ENCODE measurements around the gene FBXW11.
A peak's percentile ranks its signal among the peaks of the same experiment; 100 is the strongest.

Gene FBXW11

DNA sequence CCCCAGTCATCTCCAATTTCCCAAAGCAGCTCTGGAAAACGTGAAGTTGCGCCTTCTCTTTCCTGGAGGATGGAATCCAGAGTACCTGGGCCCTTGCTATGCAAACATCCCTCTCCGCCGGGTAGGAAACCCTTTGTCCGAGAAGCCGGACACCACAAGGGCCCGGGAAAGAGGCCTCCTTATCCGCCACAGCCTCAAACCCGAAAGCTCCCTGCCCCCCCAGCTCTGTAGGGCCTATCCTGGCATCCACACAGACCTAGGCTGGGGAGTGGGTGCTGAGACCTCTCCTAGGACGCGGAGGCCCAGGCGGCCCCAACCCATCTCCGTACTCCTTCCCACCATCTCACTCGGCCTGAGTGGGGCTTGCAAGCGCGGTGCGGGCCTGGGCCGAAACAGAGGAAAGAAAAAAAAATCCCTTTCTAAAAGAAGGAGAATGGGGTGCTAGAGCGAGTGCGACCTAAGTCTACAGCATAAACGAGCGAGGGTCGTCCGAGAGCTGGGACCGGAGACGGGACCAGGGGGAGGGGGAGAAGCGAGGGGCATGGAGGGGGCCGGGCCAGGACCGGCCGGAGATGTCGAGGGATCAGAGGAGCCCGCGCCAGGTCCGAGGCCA lies 624 bp downstream of the FBXW11 start:
- H3K4me1 ChIP-seq (ENCODE audit: insufficient read depth, poor library complexity, severe bottlenecking): peaks cover 39% of the 10 kb centered on the region
- TF ChIP-seq, protein P1, sequence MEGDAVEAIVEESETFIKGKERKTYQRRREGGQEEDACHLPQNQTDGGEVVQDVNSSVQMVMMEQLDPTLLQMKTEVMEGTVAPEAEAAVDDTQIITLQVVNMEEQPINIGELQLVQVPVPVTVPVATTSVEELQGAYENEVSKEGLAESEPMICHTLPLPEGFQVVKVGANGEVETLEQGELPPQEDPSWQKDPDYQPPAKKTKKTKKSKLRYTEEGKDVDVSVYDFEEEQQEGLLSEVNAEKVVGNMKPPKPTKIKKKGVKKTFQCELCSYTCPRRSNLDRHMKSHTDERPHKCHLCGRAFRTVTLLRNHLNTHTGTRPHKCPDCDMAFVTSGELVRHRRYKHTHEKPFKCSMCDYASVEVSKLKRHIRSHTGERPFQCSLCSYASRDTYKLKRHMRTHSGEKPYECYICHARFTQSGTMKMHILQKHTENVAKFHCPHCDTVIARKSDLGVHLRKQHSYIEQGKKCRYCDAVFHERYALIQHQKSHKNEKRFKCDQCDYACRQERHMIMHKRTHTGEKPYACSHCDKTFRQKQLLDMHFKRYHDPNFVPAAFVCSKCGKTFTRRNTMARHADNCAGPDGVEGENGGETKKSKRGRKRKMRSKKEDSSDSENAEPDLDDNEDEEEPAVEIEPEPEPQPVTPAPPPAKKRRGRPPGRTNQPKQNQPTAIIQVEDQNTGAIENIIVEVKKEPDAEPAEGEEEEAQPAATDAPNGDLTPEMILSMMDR (IDR thresholded peaks at IDR 0.05; ENCODE audit: poor library complexity, severe bottlenecking): no peak
- ATAC-seq (ENCODE audit: low read depth) (peak; percentile 3), DNase-seq (ENCODE audit: low spot score) (no peak)
- no peaks in the 10 kb centered on the region for H3K27me3 ChIP-seq (ENCODE audit: insufficient read depth, poor library complexity, severe bottlenecking)
- H3K27ac ChIP-seq (ENCODE audit: poor library complexity, severe bottlenecking): peak overlapping the region; percentile 74
- peak overlapping the region; percentile 93 for H3K4me3 ChIP-seq (ENCODE audit: severe bottlenecking)
- H3K36me3 ChIP-seq (ENCODE audit: low read depth): no peaks in the 10 kb centered on the region; the same call in 1 of the 2 replicates
- no peaks in the 10 kb centered on the region for H3K9me3 ChIP-seq (ENCODE audit: severe bottlenecking)

DNA sequence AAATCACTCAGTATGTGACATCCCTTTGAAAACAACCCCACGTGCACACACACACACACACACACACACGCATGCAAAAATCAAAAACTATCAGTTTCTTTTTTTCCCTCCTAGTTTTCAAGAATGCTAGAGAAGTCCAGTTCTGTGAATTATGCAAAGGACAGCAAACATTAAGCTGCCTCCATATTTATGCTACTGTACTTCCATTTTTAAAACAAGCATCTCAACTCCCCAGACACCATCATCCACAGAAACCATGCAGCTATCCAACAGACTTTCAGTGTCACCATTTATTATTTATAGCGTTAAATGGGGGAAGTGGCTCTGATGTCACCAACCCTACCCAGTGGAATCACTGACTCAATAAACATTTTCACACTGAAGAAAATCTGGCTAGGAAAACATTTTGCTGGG lies 1.6 kb downstream of the FBXW11 start:
- no peak for DNase-seq (ENCODE audit: low spot score)
- no peak for ATAC-seq (ENCODE audit: low read depth)
- Histone ChIP-seq H3K9me3 (ENCODE audit: severe bottlenecking) (no peaks in the 10 kb centered on the region), H3K4me3 (ENCODE audit: severe bottlenecking) (peak overlapping the region; percentile 93), H3K4me1 (ENCODE audit: insufficient read depth, poor library complexity, severe bottlenecking) (peaks cover 39% of the 10 kb centered on the region), H3K27ac (ENCODE audit: poor library complexity, severe bottlenecking) (peak overlapping the region; percentile 74), H3K27me3 (ENCODE audit: insufficient read depth, poor library complexity, severe bottlenecking) (no peaks in the 10 kb centered on the region), H3K36me3 (ENCODE audit: low read depth) (no peaks in the 10 kb centered on the region; the same call in 1 of the 2 replicates)
- TF ChIP-seq, protein P1 (IDR thresholded peaks at IDR 0.05; ENCODE audit: poor library complexity, severe bottlenecking): no peak

DNA sequence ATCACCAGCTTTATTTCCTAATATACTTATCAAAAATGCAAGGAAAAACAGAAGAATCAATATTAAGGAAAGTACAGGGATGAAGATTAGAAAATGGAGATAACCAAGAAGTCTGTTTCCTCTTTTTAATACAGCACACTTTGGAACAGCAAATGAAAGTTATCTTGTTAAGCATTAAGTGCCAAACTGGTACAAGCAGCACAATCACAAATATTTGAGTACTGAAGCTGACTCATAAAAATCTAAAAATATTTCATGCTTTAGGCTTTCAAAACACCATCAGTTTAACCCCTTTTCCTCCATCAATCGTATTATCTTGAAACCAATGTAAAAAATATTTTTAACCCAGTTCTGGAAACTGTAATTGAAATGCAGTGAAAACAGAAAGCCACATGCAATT lies 2.7 kb downstream of the FBXW11 start:
- Histone ChIP-seq H3K27ac (ENCODE audit: poor library complexity, severe bottlenecking) (no peak overlapping the region), H3K27me3 (ENCODE audit: insufficient read depth, poor library complexity, severe bottlenecking) (no peaks in the 10 kb centered on the region), H3K4me3 (ENCODE audit: severe bottlenecking) (no peak overlapping the region), H3K36me3 (ENCODE audit: low read depth) (no peaks in the 10 kb centered on the region; the same call in 1 of the 2 replicates), H3K4me1 (ENCODE audit: insufficient read depth, poor library complexity, severe bottlenecking) (peaks cover 36% of the 10 kb centered on the region), H3K9me3 (ENCODE audit: severe bottlenecking) (no peaks in the 10 kb centered on the region)
- ATAC-seq (ENCODE audit: low read depth): no peak
- no peak for DNase-seq (ENCODE audit: low spot score)
- TF ChIP-seq, protein P1 (IDR thresholded peaks at IDR 0.05; ENCODE audit: poor library complexity, severe bottlenecking): no peak

DNA sequence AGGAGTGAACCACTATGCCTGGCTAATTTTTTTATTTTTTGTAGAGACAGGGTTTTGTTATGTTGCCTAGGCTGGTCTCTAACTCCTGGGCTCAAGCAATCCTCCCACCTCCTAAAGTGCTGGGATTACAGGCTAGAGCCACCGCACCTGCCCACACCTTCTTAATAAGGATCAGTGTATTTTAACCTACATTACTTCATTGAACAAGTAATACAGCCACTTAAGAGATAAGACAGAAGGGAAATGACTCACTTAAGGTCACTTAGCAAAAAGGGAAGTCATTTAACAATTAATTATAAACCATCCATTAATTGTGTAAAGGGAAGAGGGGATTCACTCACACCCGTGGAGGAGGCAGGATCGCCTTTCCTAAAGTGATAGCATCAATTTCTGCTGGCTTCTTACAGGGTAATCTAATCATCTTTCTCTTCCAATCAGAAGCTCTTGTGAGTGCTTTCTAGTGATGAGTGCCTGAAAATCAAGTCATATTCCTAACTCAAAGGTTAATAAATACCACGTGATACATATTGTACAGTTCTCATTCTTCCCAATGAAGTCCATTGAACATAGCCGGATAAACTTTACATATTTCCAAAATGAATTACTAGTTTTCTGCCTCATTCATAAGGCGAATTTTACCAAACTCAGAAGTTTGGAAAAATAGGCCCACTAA lies 3.5 kb downstream of the FBXW11 start:
- Histone ChIP-seq H3K27me3 (ENCODE audit: insufficient read depth, poor library complexity, severe bottlenecking) (no peaks in the 10 kb centered on the region), H3K36me3 (ENCODE audit: low read depth) (no peaks in the 10 kb centered on the region; the same call in 1 of the 2 replicates), H3K4me1 (ENCODE audit: insufficient read depth, poor library complexity, severe bottlenecking) (peaks cover 29% of the 10 kb centered on the region), H3K4me3 (ENCODE audit: severe bottlenecking) (no peak overlapping the region), H3K27ac (ENCODE audit: poor library complexity, severe bottlenecking) (no peak overlapping the region), H3K9me3 (ENCODE audit: severe bottlenecking) (no peaks in the 10 kb centered on the region)
- ATAC-seq (ENCODE audit: low read depth): no peak
- DNase-seq (ENCODE audit: low spot score): no peak
- TF ChIP-seq, protein P1 (IDR thresholded peaks at IDR 0.05; ENCODE audit: poor library complexity, severe bottlenecking): no peak

DNA sequence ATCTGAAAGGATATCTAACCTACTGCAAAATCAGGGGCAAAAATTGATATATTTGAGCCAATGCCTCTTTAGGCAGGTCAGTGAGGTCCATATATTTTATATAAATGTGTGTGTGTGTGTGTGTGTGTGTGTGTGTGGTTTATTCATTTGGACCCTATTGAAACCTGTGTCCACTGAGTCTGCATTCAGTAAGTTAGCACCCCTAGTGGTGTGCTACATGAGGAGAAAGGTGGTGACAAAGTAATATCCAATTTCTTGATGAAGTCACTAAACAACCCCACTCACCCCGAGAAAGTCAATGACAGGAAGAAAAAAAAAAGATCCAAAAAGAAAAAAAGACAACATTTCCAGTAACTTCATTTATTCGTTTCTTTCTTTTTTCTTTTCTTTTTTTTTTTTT lies 4.1 kb downstream of the FBXW11 start:
- H3K9me3 ChIP-seq (ENCODE audit: severe bottlenecking): no peaks in the 10 kb centered on the region
- H3K27me3 ChIP-seq (ENCODE audit: insufficient read depth, poor library complexity, severe bottlenecking): no peaks in the 10 kb centered on the region
- ATAC-seq (ENCODE audit: low read depth): no peak
- no peaks in the 10 kb centered on the region; the same call in 1 of the 2 replicates for H3K36me3 ChIP-seq (ENCODE audit: low read depth)
- DNase-seq (ENCODE audit: low spot score): no peak
- peaks cover 30% of the 10 kb centered on the region for H3K4me1 ChIP-seq (ENCODE audit: insufficient read depth, poor library complexity, severe bottlenecking)
- H3K27ac ChIP-seq (ENCODE audit: poor library complexity, severe bottlenecking): no peak overlapping the region
- no peak overlapping the region for H3K4me3 ChIP-seq (ENCODE audit: severe bottlenecking)
- TF ChIP-seq, protein P1 (IDR thresholded peaks at IDR 0.05; ENCODE audit: poor library complexity, severe bottlenecking): peak; percentile 61

Data from RWPE2 (cell line).